ENCODE results near the gene SFN. TPM values are rescaled to one million over a fixed set of nuclear protein-coding genes. Genes with fewer than 3 reads are reported as not detected.
"Not testable (repeated sequence)": the region's sequence is repeated elsewhere in the genome, so short reads cannot be mapped to it uniquely, and the experiment has no call there.

Gene SFN
- total and polyA plus RNA-seq, 2 of the 13 experiments (the other 11 are each of a cell fraction or from before 2014, with no cell fraction given), result 4.3 to 5.6 TPM

GRCh38 chr1:26879793-26880192, 16.8 kb downstream of the SFN start:
- no peak overlapping the region for H3K27ac ChIP-seq (ENCODE audit: extremely low read length, insufficient read depth, low read length)
- in situ Hi-C loops (cut with HindIII; ENCODE audit: extremely low pct_ligation_motif_present, low pct_unique_long_range_greater_than_20kb) (no loop called here), intact Hi-C loops (cut with micrococcal nuclease; ENCODE audit: unreplicated experiment) (loop anchor here (5.0 to 10.0 kb wide), 2 partner anchors 67 to 275 kb away; no protein-coding TSS in a partner anchor)
- no peaks in the 10 kb centered on the region for H4K20me1 ChIP-seq (ENCODE audit: insufficient read depth, low read length)
- no peaks in the 10 kb centered on the region for H3K79me2 ChIP-seq (ENCODE audit: insufficient read depth, low read length)
- WGBS (ENCODE audit: low lambda C conversion rate), result 90% methylated on average over 4 of the region's 4 CpGs
- no peak overlapping the region for H3K4me3 ChIP-seq (replicated peaks in 1 of 3; ENCODE audit: insufficient read depth in 1 of 3, low read depth in 2 of 3, low read length in 3 of 3)
- H3K9me3 ChIP-seq (ENCODE audit: low read length), result no peaks in the 10 kb centered on the region
- H3K27me3 ChIP-seq (ENCODE audit: control insufficient read depth in 1 of 2, insufficient read depth in 2 of 2, low read length in 2 of 2), result no peaks in the 10 kb centered on the region
- TF ChIP-seq ZFP91 (CRISPR knock-in tag; IDR thresholded peaks at IDR 0.05; ENCODE audit: borderline replicate concordance), result no peak
- TF ChIP-seq, protein P1, sequence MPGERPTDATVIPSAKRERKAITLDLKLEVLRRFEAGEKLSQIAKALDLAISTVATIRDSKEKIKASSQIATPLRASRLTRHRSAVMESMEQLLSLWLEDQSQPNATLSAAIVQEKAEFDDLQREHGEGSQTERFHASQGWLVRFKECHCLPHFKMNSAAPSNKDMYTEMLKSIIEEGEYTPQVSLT (CRISPR knock-in tag; IDR thresholded peaks at IDR 0.05; ENCODE audit: borderline replicate concordance, low read depth), result no peak
- no peak overlapping the region for H3K4me2 ChIP-seq (ENCODE audit: low read depth, low read length)
- FAIRE-seq (no peak), ATAC-seq (no peak), DNase-seq (ENCODE audit: low spot score) (no peak)
- ChIA-PET CTCF (ENCODE audit: low intra/inter-chr PET ratio, low total read pairs) (no interaction called here), POLR2A (interaction anchor here (1.3 kb wide), 1 partner anchor 34 kb away, joined by 3 read pairs; the partner anchor contains the start of gene NR0B2)
- H2AFZ ChIP-seq (ENCODE audit: low read length), result no peak overlapping the region
- peaks cover 40% of the 10 kb centered on the region for H3K4me1 ChIP-seq (ENCODE audit: insufficient read depth, low read length)
- peaks cover 18 to 49% of the 10 kb centered on the region in 2 experiments for H3K36me3 ChIP-seq (replicated peaks in 1 of 2; ENCODE audit: control insufficient read depth in 1 of 2, insufficient read depth in 2 of 2, low read length in 2 of 2)
- H3K9ac ChIP-seq (ENCODE audit: insufficient read depth, low read depth, low read length), result no peak overlapping the region
- BruUV-seq (replicated peaks), result no TSS peak

DNA sequence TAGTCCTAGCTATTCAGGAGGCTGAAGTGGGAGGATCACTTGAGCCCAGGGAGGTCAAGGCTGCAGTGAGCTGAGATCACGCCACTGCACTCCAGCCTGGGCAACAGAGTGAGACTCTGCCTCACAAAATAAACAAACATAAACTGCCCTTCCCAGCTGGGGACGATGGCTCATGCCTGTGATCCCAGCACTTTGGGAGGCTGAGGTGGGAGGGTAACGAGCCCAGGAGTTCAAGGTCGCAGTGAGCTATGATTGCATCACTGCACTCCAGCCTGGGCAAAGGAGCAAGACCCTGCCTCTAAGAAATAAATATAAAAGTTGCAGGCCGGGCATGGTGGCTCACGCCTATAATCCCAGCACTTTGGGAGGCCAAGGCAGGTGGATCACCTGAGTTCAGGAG, 18.7 kb downstream of the SFN start:
- POLR2A ChIA-PET, result interaction anchor here (0.7 to 3.5 kb wide), 10 partner anchors 8 to 110 kb away, joined by 3 to 23 read pairs (median 8); partner anchors contain the start of genes GPATCH3, GPN2 and NR0B2
- TF ChIP-seq ZMYM3 (CRISPR knock-in tag; IDR thresholded peaks at IDR 0.05) (peak; percentile 97), ZNF580 (CRISPR knock-in tag; IDR thresholded peaks at IDR 0.05; ENCODE audit: borderline replicate concordance, low read depth) (peak; percentile 63; the same call in 1 of the 2 replicates), HNF4A (CRISPR knock-in tag; IDR thresholded peaks at IDR 0.05) (peak; percentile 91)
- TF ChIP-seq, protein P2, sequence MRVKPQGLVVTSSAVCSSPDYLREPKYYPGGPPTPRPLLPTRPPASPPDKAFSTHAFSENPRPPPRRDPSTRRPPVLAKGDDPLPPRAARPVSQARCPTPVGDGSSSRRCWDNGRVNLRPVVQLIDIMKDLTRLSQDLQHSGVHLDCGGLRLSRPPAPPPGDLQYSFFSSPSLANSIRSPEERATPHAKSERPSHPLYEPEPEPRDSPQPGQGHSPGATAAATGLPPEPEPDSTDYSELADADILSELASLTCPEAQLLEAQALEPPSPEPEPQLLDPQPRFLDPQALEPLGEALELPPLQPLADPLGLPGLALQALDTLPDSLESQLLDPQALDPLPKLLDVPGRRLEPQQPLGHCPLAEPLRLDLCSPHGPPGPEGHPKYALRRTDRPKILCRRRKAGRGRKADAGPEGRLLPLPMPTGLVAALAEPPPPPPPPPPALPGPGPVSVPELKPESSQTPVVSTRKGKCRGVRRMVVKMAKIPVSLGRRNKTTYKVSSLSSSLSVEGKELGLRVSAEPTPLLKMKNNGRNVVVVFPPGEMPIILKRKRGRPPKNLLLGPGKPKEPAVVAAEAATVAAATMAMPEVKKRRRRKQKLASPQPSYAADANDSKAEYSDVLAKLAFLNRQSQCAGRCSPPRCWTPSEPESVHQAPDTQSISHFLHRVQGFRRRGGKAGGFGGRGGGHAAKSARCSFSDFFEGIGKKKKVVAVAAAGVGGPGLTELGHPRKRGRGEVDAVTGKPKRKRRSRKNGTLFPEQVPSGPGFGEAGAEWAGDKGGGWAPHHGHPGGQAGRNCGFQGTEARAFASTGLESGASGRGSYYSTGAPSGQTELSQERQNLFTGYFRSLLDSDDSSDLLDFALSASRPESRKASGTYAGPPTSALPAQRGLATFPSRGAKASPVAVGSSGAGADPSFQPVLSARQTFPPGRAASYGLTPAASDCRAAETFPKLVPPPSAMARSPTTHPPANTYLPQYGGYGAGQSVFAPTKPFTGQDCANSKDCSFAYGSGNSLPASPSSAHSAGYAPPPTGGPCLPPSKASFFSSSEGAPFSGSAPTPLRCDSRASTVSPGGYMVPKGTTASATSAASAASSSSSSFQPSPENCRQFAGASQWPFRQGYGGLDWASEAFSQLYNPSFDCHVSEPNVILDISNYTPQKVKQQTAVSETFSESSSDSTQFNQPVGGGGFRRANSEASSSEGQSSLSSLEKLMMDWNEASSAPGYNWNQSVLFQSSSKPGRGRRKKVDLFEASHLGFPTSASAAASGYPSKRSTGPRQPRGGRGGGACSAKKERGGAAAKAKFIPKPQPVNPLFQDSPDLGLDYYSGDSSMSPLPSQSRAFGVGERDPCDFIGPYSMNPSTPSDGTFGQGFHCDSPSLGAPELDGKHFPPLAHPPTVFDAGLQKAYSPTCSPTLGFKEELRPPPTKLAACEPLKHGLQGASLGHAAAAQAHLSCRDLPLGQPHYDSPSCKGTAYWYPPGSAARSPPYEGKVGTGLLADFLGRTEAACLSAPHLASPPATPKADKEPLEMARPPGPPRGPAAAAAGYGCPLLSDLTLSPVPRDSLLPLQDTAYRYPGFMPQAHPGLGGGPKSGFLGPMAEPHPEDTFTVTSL (CRISPR knock-in tag; IDR thresholded peaks at IDR 0.05; ENCODE audit: borderline replicate concordance), result 0 out of 2 replicates have a peak, but pooled peaks have one; percentile 28
- TF ChIP-seq, protein P3, sequence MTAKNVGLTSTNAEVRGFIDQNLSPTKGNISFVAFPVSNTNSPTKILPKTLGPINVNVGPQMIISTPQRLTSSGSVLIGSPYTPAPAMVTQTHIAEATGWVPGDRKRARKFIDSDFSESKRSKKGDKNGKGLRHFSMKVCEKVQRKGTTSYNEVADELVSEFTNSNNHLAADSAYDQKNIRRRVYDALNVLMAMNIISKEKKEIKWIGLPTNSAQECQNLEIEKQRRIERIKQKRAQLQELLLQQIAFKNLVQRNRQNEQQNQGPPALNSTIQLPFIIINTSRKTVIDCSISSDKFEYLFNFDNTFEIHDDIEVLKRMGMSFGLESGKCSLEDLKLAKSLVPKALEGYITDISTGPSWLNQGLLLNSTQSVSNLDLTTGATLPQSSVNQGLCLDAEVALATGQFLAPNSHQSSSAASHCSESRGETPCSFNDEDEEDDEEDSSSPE (CRISPR knock-in tag; IDR thresholded peaks at IDR 0.05), result 0 out of 2 replicates have a peak, but pooled peaks have one; percentile 29

More for the DNA sequence above, 18.7 kb downstream of the SFN start:
- H3K4me3 ChIP-seq (replicated peaks in 1 of 3; ENCODE audit: insufficient read depth in 1 of 3, low read depth in 2 of 3, low read length in 3 of 3); H3K9me3 ChIP-seq (ENCODE audit: low read length); H4K20me1 ChIP-seq (ENCODE audit: insufficient read depth, low read length); in situ Hi-C loops (cut with HindIII; ENCODE audit: extremely low pct_ligation_motif_present, low pct_unique_long_range_greater_than_20kb); BruUV-seq (replicated peaks); H3K9ac ChIP-seq (ENCODE audit: insufficient read depth, low read depth, low read length); H3K4me2 ChIP-seq (ENCODE audit: low read depth, low read length); intact Hi-C loops (cut with micrococcal nuclease; ENCODE audit: unreplicated experiment); H3K27me3 ChIP-seq (ENCODE audit: control insufficient read depth in 1 of 2, insufficient read depth in 2 of 2, low read length in 2 of 2); CTCF ChIA-PET (ENCODE audit: low intra/inter-chr PET ratio, low total read pairs); H2AFZ ChIP-seq (ENCODE audit: low read length); H3K79me2 ChIP-seq (ENCODE audit: insufficient read depth, low read length): not testable (repeated sequence)
- peak overlapping the region; percentile 26 for H3K27ac ChIP-seq (ENCODE audit: extremely low read length, insufficient read depth, low read length)
- H3K36me3 ChIP-seq (replicated peaks in 1 of 2; ENCODE audit: control insufficient read depth in 1 of 2, insufficient read depth in 2 of 2, low read length in 2 of 2), result peaks cover 20 to 62% of the 10 kb centered on the region in 2 experiments
- peak; percentile 48 for DNase-seq (ENCODE audit: low spot score)
- peak; percentile 46 for FAIRE-seq
- peak; percentile 66 for ATAC-seq
- 55% methylated on average over 5 of the region's 6 CpGs for WGBS (ENCODE audit: low lambda C conversion rate)
- peaks cover 45% of the 10 kb centered on the region for H3K4me1 ChIP-seq (ENCODE audit: insufficient read depth, low read length)

Data from HepG2 (cell line).